HepG2 (cell line): ENCODE results near the gene ZBTB46. TPM values are rescaled to one million over a fixed set of nuclear protein-coding genes. Genes with fewer than 3 reads are reported as not detected.

ENCODE experiments used
- ATAC-seq: fragments of 200-7000 bp; cut with Tn5 transposase; 3 replicates; pipeline ENCODE4 v1.9.1; 2020; ENCODE audit warnings: mild to moderate bottlenecking, moderate library complexity
- BruUV-seq: library from RNA; stranded (reverse); fragments of 400-500 nt; replicated peaks from 2 replicates; lab custom pipeline; 2021; lab: Mats Ljungman, UMichigan
- CTCF ChIA-PET: fragments of 300-600 bp; formaldehyde crosslinking; extraction: SDS; loops from one replicate; lab custom pipeline; 2021; ENCODE audit warnings: low total read pairs, inconsistent platforms, low intra/inter-chr PET ratio; lab: Yijun Ruan, JAX
- POLR2A ChIA-PET: fragments of 350-600 bp; sonication (Branson Sonifier 250); formaldehyde crosslinking; loops from one replicate; lab custom pipeline; 2020; ENCODE audit warnings: antibody characterized with exemption, inconsistent platforms; lab: Yijun Ruan, JAX
- DNase-seq: peaks from one replicate; pipeline ENCODE4 v3.0.0-alpha.2; 2015; ENCODE audit warnings: low spot score
- FAIRE-seq: peaks from 3 replicates; lab custom pipeline; 2011; peaks lifted over from hg19 to GRCh38; lab: Jason Lieb, UNC
- H2AFZ ChIP-seq: one replicate; pipeline ENCODE4 v1.6.1; 2011; ENCODE audit warnings: low read length, inconsistent platforms
- H3K27ac ChIP-seq: fragments of 300-600 bp; 3 replicates; pipeline ENCODE4 v1.8.0; 2011; ENCODE audit warnings: mixed run types, mild to moderate bottlenecking, mixed read lengths, low read length, inconsistent platforms; ENCODE audit not compliant: insufficient read depth; ENCODE audit errors: extremely low read length
- H3K27me3 ChIP-seq, 2 experiments: fragments of 200-600 bp in 1 of 2; 2 replicates in 1 of 2; 3 replicates in 1 of 2; pipeline versions ENCODE4 v1.6.0 to v1.8.0; 2011; ENCODE audit warnings: low read length in 2 of 2, mild to moderate bottlenecking in 2 of 2, moderate library complexity in 2 of 2, inconsistent platforms in 1 of 2; ENCODE audit not compliant: insufficient read depth in 2 of 2, control insufficient read depth in 1 of 2
- H3K36me3 ChIP-seq, 2 experiments: fragments of 200-600 bp in 1 of 2; replicated peaks in 1 of 2; 2 replicates in 1 of 2; 3 replicates in 1 of 2; pipeline versions ENCODE4 v1.5.1 to v1.8.0; 2011; ENCODE audit warnings: low read length in 2 of 2, inconsistent platforms in 1 of 2; ENCODE audit not compliant: insufficient read depth in 2 of 2, control insufficient read depth in 1 of 2
- H3K4me1 ChIP-seq: 2 replicates; pipeline ENCODE4 v1.5.1; 2012; ENCODE audit warnings: low read length, inconsistent platforms; ENCODE audit not compliant: insufficient read depth
- H3K4me2 ChIP-seq: 2 replicates; pipeline ENCODE4 v1.6.0; 2011; ENCODE audit warnings: low read depth, low read length, inconsistent platforms
- H3K4me3 ChIP-seq, 3 experiments: fragments of 200-600 bp in 1 of 3; sonication (generic), shearing (Covaris generic) in 1 of 3; replicated peaks in 1 of 3; 2 replicates each; pipeline ENCODE4 v1.5.1; 2011 to 2016; ENCODE audit warnings: low read length in 3 of 3, inconsistent platforms in 2 of 3, low read depth in 2 of 3, mild to moderate bottlenecking in 2 of 3, control low read depth in 1 of 3, mixed read lengths in 1 of 3; ENCODE audit not compliant: insufficient read depth in 1 of 3
- H3K79me2 ChIP-seq: one replicate; pipeline ENCODE4 v1.6.1; 2011; ENCODE audit warnings: low read length, inconsistent platforms; ENCODE audit not compliant: insufficient read depth
- H3K9ac ChIP-seq: 2 replicates; pipeline ENCODE4 v1.6.0; 2011; ENCODE audit warnings: mild to moderate bottlenecking, low read depth, low read length, inconsistent platforms; ENCODE audit not compliant: insufficient read depth
- H3K9me3 ChIP-seq: 2 replicates; pipeline ENCODE4 v1.5.1; 2012; ENCODE audit warnings: mild to moderate bottlenecking, low read length
- H4K20me1 ChIP-seq: 2 replicates; pipeline ENCODE4 v1.6.0; 2011; ENCODE audit warnings: inconsistent platforms, mild to moderate bottlenecking, low read length, moderate library complexity; ENCODE audit not compliant: insufficient read depth
- CENPT ChIP-seq: sonication (generic); formaldehyde crosslinking; IDR thresholded peaks from 2 replicates; pipeline ENCODE4 v1.8.0; 2022; ENCODE audit warnings: low read depth, mild to moderate bottlenecking, moderate library complexity, missing genetic modification reagents
- CHCHD3 ChIP-seq: sonication (generic); formaldehyde crosslinking; IDR thresholded peaks from 2 replicates; pipeline ENCODE4 v1.8.0; 2022; ENCODE audit warnings: mild to moderate bottlenecking, missing genetic modification reagents, moderate library complexity
- MBNL3 ChIP-seq: fragments of 250-450 bp; sonication (Bioruptor Pico); conservative IDR thresholded peaks from 2 replicates; pipeline ENCODE4 v1.8.0; 2022; ENCODE audit warnings: mild to moderate bottlenecking, inconsistent platforms
- RAD21 ChIP-seq: fragments of 450-650 bp; formaldehyde crosslinking; IDR thresholded peaks from 2 replicates; pipeline ENCODE4 v1.5.0; 2020; ENCODE audit warnings: mild to moderate bottlenecking
- SNAI1 ChIP-seq: sonication (generic); formaldehyde crosslinking; IDR thresholded peaks from 2 replicates; pipeline ENCODE4 v1.5.0; 2020; ENCODE audit warnings: mild to moderate bottlenecking, missing genetic modification reagents, borderline replicate concordance
- ZBTB39 ChIP-seq: sonication (generic); formaldehyde crosslinking; IDR thresholded peaks from 2 replicates; pipeline ENCODE4 v1.5.0; 2020; ENCODE audit warnings: missing genetic modification reagents
- ZFP41 ChIP-seq: sonication (generic); formaldehyde crosslinking; IDR thresholded peaks from 2 replicates; pipeline ENCODE4 v1.4.0; 2020; ENCODE audit warnings: mild to moderate bottlenecking, missing genetic modification reagents, borderline replicate concordance
- ZFYVE20 ChIP-seq: sonication (generic); formaldehyde crosslinking; IDR thresholded peaks from 2 replicates; pipeline ENCODE4 v1.8.0; 2023; ENCODE audit warnings: low read depth, mild to moderate bottlenecking, moderate library complexity, missing genetic modification reagents, borderline replicate concordance
- ZNF30 ChIP-seq: sonication (generic); formaldehyde crosslinking; IDR thresholded peaks from 2 replicates; pipeline ENCODE4 v1.5.0; 2020; ENCODE audit warnings: mild to moderate bottlenecking, missing genetic modification reagents
- ZNF451 ChIP-seq: sonication (generic); formaldehyde crosslinking; IDR thresholded peaks from 2 replicates; pipeline ENCODE4 v1.5.0; 2020; ENCODE audit warnings: mild to moderate bottlenecking, missing genetic modification reagents
- ZNF569 ChIP-seq: sonication (generic); formaldehyde crosslinking; IDR thresholded peaks from 2 replicates; pipeline ENCODE4 v1.5.0; 2020; ENCODE audit warnings: mild to moderate bottlenecking, missing genetic modification reagents, moderate library complexity, borderline replicate concordance
- ZNF687 ChIP-seq: sonication (generic); formaldehyde crosslinking; IDR thresholded peaks from 2 replicates; pipeline ENCODE4 v1.5.1; 2020; ENCODE audit warnings: mild to moderate bottlenecking, missing genetic modification reagents, moderate library complexity
- ZNF713 ChIP-seq: sonication (generic); formaldehyde crosslinking; IDR thresholded peaks from 2 replicates; pipeline ENCODE4 v1.4.0; 2020; ENCODE audit warnings: mild to moderate bottlenecking, missing genetic modification reagents
- ZNF891 ChIP-seq: sonication (generic); formaldehyde crosslinking; IDR thresholded peaks from 2 replicates; pipeline ENCODE4 v1.5.0; 2020; ENCODE audit warnings: mild to moderate bottlenecking, missing genetic modification reagents
- WGBS: methylation state at CpG from one replicate; pipeline ENCODE4 v1.1.6; 2017; ENCODE audit warnings: low lambda C conversion rate; 5-methylcytosine and 5-hydroxymethylcytosine counted together
- in situ Hi-C: cut with HindIII; loops from 2 replicates; pipeline ENCODE4 v1.10.0; 2017; ENCODE audit warnings: low pct_unique_long_range_greater_than_20kb; ENCODE audit not compliant: extremely low pct_ligation_motif_present
- intact Hi-C: fragments of 100-400 bp; cut with micrococcal nuclease; formaldehyde crosslinking; loops from one replicate; pipeline ENCODE4 v1.10.0; 2022; ENCODE audit not compliant: unreplicated experiment
- polyA plus RNA-seq, 8 experiments: library from polyadenylated mRNA; depleted of rRNA in 3 of 8; stranded (reverse) in 7 of 8; unstranded in 1 of 8; fragments of >200 nt; fragmentation: Illumina TruSeq in 4 of 8; extraction: Trizol in 4 of 8; gene quantifications; 2 replicates each; pipeline versions ENCODE4 v1.2.1 to v1.2.3, GENCODE V29; 2011 to 2016; ENCODE audit warnings: low read depth in 4 of 8, missing spikeins in 1 of 8, mixed read lengths in 1 of 8; ENCODE audit not compliant: insufficient read depth in 1 of 8
- total RNA-seq, 5 experiments: library from RNA; depleted of rRNA; stranded (reverse); fragments of >200 nt; fragmentation: Illumina TruSeq; extraction: Trizol; gene quantifications; 2 replicates each; pipeline ENCODE4 v1.2.3, GENCODE V29; 2016; ENCODE audit warnings: low read depth in 1 of 5
- TF ChIP-seq, protein P1 (sequence below): sonication (generic); formaldehyde crosslinking; conservative IDR thresholded peaks from 2 replicates; pipeline ENCODE4 v1.8.1; 2023; ENCODE audit warnings: missing genetic modification reagents
- TF ChIP-seq, protein P2 (sequence below): sonication (generic); formaldehyde crosslinking; IDR thresholded peaks from 2 replicates; pipeline ENCODE4 v1.5.0; 2020; ENCODE audit warnings: missing genetic modification reagents

Gene ZBTB46
- total and polyA plus RNA-seq, 2 of the 13 experiments (the other 11 are each of a cell fraction or from before 2014, with no cell fraction given) = 1.6 to 13.5 TPM

DNA sequence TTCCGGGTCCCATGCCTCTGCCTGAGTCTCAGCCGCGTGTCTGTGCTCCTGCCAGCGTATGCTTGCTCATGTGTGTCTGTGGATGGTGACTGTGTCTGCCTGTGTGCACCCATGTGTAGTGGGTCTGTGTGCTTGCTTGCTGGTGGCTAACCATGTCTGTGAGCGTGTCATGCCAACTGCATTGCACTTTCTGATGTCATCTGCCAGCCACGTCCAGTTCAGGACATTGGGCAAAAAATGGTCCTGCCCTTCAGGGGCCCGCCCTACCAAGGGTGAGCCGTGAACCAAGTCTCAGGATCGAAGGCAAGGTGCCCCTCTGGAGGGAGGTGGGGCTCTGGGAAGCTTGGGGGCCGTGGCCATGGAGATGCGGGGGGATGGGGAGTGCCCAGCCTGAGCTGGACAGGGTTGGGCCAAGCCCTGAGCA is 9.4 kb upstream of the ZBTB46 start:
- ChIA-PET CTCF (no interaction called here), POLR2A (no interaction called here)
- no peak overlapping the region for H3K27ac ChIP-seq
- intact Hi-C loops = no loop called here
- H3K4me1 ChIP-seq = peaks cover 33% of the 10 kb centered on the region
- no peaks in the 10 kb centered on the region for H3K79me2 ChIP-seq
- no TSS peak for BruUV-seq
- in situ Hi-C loops = no loop called here
- H3K4me2 ChIP-seq = no peak overlapping the region
- no peak overlapping the region for H3K4me3 ChIP-seq
- H3K9me3 ChIP-seq = no peaks in the 10 kb centered on the region
- no peak overlapping the region for H2AFZ ChIP-seq
- peaks cover 19 to 67% of the 10 kb centered on the region in 2 experiments for H3K27me3 ChIP-seq
- no peak overlapping the region for H3K9ac ChIP-seq
- ATAC-seq = no peak
- DNase-seq = no peak
- FAIRE-seq = no peak
- H4K20me1 ChIP-seq = no peaks in the 10 kb centered on the region
- no peaks in the 10 kb centered on the region for H3K36me3 ChIP-seq
- WGBS = 51% methylated on average over 9 of the region's 11 CpGs
- TF ChIP-seq ZNF713 (CRISPR knock-in tag) (no peak), ZNF451 (CRISPR knock-in tag) (no peak), ZNF30 (CRISPR knock-in tag) (0 out of 2 replicates have a peak, but pooled peaks have one; percentile 57), SNAI1 (no peak), CHCHD3 (CRISPR knock-in tag) (peak; percentile 31; the same call in 1 of the 2 replicates), ZBTB39 (peak; percentile 52; the same call in 1 of the 2 replicates), RAD21 (no peak), ZFP41 (CRISPR knock-in tag) (peak; percentile 41; the same call in 1 of the 2 replicates), MBNL3 (no peak), ZFYVE20 (CRISPR knock-in tag) (no peak), CENPT (CRISPR knock-in tag) (0 out of 2 replicates have a peak, but pooled peaks have one; percentile 23), ZNF569 (CRISPR knock-in tag) (no peak), ZNF891 (CRISPR knock-in tag) (0 out of 2 replicates have a peak, but pooled peaks have one; percentile 21), ZNF687 (CRISPR knock-in tag) (peak; percentile 43)
- TF ChIP-seq, protein P1, sequence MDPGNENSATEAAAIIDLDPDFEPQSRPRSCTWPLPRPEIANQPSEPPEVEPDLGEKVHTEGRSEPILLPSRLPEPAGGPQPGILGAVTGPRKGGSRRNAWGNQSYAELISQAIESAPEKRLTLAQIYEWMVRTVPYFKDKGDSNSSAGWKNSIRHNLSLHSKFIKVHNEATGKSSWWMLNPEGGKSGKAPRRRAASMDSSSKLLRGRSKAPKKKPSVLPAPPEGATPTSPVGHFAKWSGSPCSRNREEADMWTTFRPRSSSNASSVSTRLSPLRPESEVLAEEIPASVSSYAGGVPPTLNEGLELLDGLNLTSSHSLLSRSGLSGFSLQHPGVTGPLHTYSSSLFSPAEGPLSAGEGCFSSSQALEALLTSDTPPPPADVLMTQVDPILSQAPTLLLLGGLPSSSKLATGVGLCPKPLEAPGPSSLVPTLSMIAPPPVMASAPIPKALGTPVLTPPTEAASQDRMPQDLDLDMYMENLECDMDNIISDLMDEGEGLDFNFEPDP (CRISPR knock-in tag) = 0 out of 2 replicates have a peak, but pooled peaks have one; percentile 74
- TF ChIP-seq, protein P2, sequence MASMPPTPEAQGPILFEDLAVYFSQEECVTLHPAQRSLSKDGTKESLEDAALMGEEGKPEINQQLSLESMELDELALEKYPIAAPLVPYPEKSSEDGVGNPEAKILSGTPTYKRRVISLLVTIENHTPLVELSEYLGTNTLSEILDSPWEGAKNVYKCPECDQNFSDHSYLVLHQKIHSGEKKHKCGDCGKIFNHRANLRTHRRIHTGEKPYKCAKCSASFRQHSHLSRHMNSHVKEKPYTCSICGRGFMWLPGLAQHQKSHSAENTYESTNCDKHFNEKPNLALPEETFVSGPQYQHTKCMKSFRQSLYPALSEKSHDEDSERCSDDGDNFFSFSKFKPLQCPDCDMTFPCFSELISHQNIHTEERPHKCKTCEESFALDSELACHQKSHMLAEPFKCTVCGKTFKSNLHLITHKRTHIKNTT (CRISPR knock-in tag) = no peak
